GM12878 (cell line): ENCODE results near the gene MAN2B1. TPM values are rescaled to one million over a fixed set of nuclear protein-coding genes. Genes with fewer than 3 reads are reported as not detected.

Experiments
- ATF7 ChIP-seq: fragments of 450-650 bp; IDR thresholded peaks from 2 replicates; pipeline ENCODE4 v1.6.1; 2016; ENCODE audit warnings: low read depth, mild to moderate bottlenecking
- BCLAF1 ChIP-seq: fragments of 450-650 bp; IDR thresholded peaks from 2 replicates; pipeline ENCODE4 v1.6.1; 2017; ENCODE audit warnings: antibody characterized with exemption, mild to moderate bottlenecking, moderate library complexity
- BHLHE40 ChIP-seq, 2 experiments: fragments of 450-650 bp in 1 of 2; IDR thresholded peaks; 2 replicates each; pipeline ENCODE4 v1.6.1; 2011 to 2017; ENCODE audit warnings: low read depth in 2 of 2, borderline replicate concordance in 1 of 2, improper control_type of control experiment in 1 of 2, low read length in 1 of 2, mild to moderate bottlenecking in 1 of 2
- CREB1 ChIP-seq: IDR thresholded peaks from 2 replicates; pipeline ENCODE4 v1.6.1; 2012; ENCODE audit warnings: low read depth, mild to moderate bottlenecking, inconsistent platforms
- IRF4 ChIP-seq: IDR thresholded peaks from 2 replicates; pipeline ENCODE4 v1.6.1; 2011; ENCODE audit warnings: low read depth, low read length
- NFXL1 ChIP-seq: fragments of 450-650 bp; IDR thresholded peaks from 2 replicates; pipeline ENCODE4 v1.6.1; 2017; ENCODE audit warnings: antibody characterized with exemption, mild to moderate bottlenecking, borderline replicate concordance
- SMAD1 ChIP-seq: fragments of 450-650 bp; IDR thresholded peaks from 2 replicates; pipeline ENCODE4 v1.6.1; 2018; ENCODE audit warnings: mild to moderate bottlenecking, low read depth; ENCODE audit not compliant: partially characterized antibody
- STAT3 ChIP-seq: IDR thresholded peaks from 2 replicates; pipeline ENCODE4 v1.6.1; 2011; ENCODE audit warnings: low read depth, low read length, improper control_type of control experiment
- SUZ12 ChIP-seq: fragments of 200-600 bp; sonication (generic); IDR thresholded peaks from one replicate; pipeline ENCODE4 v1.6.1; 2018; ENCODE audit warnings: antibody characterized with exemption, mild to moderate bottlenecking; ENCODE audit not compliant: unreplicated experiment
- YY1 ChIP-seq: IDR thresholded peaks from 2 replicates; pipeline ENCODE4 v1.6.1; 2011; ENCODE audit warnings: low read depth, mild to moderate bottlenecking, low read length
- polyA plus RNA-seq, 11 experiments: library from polyadenylated mRNA; depleted of rRNA in 4 of 11; unstranded in 6 of 11; stranded (reverse) in 5 of 11; fragments of >200 nt; fragmentation: Nextera tagmentation in 4 of 11; fragmentation: Illumina TruSeq in 1 of 11; extraction: Ambion mirVana in 4 of 11; extraction: Trizol in 1 of 11; gene quantifications; 1 replicate in 1 of 11; 2 replicates in 10 of 11; pipeline versions ENCODE4 v1.2.1 to v1.2.3, GENCODE V29; 2011 to 2016; ENCODE audit warnings: inconsistent platforms in 2 of 11, missing spikeins in 2 of 11, low read depth in 1 of 11
- total RNA-seq, 4 experiments: library from RNA; depleted of rRNA in 3 of 4; stranded (reverse); fragments of >200 nt in 3 of 4; fragmentation: Illumina TruSeq in 1 of 4; extraction: Trizol in 1 of 4; gene quantifications; 2 replicates each; pipeline versions ENCODE4 v1.2.1 to v1.2.3, GENCODE V29; 2013 to 2021
- TF ChIP-seq, protein P1 (sequence below), 3 experiments: IDR thresholded peaks in 2 of 3; conservative IDR thresholded peaks in 1 of 3; 2 replicates each; pipeline ENCODE4 v1.5.1; 2011; ENCODE audit warnings: low read depth in 3 of 3, low read length in 3 of 3, mild to moderate bottlenecking in 3 of 3, control low read depth in 2 of 3, moderate library complexity in 2 of 3, inconsistent platforms in 1 of 3, mixed read lengths in 1 of 3; ENCODE audit not compliant: control insufficient read depth in 2 of 3, insufficient read depth in 1 of 3; ENCODE audit errors: extremely low read depth in 1 of 3
- TF ChIP-seq, protein P2 (sequence below): fragments of 450-650 bp; formaldehyde crosslinking; IDR thresholded peaks from 2 replicates; pipeline ENCODE4 v1.4.0; 2020; ENCODE audit warnings: mild to moderate bottlenecking, moderate library complexity
- TF ChIP-seq, protein P3 (sequence below): fragments of 450-650 bp; IDR thresholded peaks from 2 replicates; pipeline ENCODE4 v1.6.1; 2018; ENCODE audit warnings: mild to moderate bottlenecking, low read depth, moderate library complexity; ENCODE audit not compliant: partially characterized antibody

MAN2B1 gene
- total and polyA plus RNA-seq, 10 of the 15 experiments (the other 5 are each of a cell fraction or from before 2014, with no cell fraction given): 7.6 to 224 (median 81.4) TPM

DNA sequence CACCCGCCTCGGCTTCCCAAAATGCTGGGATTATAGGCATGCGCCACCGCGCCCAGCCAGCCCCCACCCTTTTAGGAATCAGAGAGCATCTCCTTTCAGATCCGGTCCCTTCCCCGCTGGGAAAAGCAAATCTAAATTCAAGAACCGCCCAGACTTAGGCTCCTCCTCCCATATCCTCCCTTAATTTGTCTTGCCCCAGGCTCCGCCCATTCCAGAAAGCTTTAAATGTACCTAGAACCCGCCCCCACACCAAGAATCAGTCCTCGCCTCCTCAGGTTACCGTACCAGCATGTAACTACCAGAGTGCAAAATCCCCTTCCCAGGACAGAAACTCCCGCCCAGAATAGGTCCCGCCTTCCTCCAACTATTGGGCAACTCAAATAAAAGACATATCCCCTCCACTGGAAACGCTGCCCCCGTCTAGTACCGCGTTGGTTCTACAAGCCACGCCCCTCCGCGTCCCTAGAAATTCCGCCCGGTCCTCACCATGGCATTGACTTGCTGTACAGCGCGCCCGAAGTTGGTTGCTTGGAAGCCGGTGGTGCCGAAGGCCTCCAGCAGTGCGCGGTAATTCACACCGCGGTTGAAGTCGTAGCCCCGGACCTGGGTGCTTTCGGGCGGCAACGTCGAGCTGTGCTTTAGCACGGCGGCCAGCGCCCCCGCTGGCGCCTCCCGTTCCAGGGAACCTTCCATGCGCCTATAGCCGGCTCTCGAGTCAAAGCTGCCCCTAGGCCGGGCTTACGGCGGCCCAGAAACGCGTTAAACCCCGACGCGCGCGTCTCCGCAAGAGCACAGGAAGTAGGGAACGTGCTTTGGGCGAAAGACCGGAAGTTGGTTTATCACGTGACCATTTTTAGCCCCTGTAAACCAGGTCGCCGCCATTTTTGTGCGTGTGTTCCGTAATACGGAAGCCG, 14.8 kb upstream of the MAN2B1 start, which contains the start of gene DHPS (continued):
- TF ChIP-seq, protein P1, sequence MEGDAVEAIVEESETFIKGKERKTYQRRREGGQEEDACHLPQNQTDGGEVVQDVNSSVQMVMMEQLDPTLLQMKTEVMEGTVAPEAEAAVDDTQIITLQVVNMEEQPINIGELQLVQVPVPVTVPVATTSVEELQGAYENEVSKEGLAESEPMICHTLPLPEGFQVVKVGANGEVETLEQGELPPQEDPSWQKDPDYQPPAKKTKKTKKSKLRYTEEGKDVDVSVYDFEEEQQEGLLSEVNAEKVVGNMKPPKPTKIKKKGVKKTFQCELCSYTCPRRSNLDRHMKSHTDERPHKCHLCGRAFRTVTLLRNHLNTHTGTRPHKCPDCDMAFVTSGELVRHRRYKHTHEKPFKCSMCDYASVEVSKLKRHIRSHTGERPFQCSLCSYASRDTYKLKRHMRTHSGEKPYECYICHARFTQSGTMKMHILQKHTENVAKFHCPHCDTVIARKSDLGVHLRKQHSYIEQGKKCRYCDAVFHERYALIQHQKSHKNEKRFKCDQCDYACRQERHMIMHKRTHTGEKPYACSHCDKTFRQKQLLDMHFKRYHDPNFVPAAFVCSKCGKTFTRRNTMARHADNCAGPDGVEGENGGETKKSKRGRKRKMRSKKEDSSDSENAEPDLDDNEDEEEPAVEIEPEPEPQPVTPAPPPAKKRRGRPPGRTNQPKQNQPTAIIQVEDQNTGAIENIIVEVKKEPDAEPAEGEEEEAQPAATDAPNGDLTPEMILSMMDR (IDR thresholded peaks at IDR 0.05 in 2 of 3, conservative IDR thresholded peaks at IDR 0.05 in 1 of 3; ENCODE audit: control insufficient read depth in 2 of 3, extremely low read depth in 1 of 3, insufficient read depth in 1 of 3, low read depth in 3 of 3, low read length in 3 of 3): no peak
- TF ChIP-seq SUZ12 (no peak), CREB1 (peak; percentile 63), SMAD1 (no peak), YY1 (peak; percentile 98), IRF4 (no peak), ATF7 (peak; percentile 51; the same call in 1 of the 2 replicates), STAT3 (no peak), BCLAF1 (no peak), BHLHE40 (IDR thresholded peaks at IDR 0.05; ENCODE audit: borderline replicate concordance in 1 of 2, low read depth in 2 of 2, low read length in 1 of 2) (peak; percentile 83 to 96), NFXL1 (no peak)
- TF ChIP-seq, protein P2, sequence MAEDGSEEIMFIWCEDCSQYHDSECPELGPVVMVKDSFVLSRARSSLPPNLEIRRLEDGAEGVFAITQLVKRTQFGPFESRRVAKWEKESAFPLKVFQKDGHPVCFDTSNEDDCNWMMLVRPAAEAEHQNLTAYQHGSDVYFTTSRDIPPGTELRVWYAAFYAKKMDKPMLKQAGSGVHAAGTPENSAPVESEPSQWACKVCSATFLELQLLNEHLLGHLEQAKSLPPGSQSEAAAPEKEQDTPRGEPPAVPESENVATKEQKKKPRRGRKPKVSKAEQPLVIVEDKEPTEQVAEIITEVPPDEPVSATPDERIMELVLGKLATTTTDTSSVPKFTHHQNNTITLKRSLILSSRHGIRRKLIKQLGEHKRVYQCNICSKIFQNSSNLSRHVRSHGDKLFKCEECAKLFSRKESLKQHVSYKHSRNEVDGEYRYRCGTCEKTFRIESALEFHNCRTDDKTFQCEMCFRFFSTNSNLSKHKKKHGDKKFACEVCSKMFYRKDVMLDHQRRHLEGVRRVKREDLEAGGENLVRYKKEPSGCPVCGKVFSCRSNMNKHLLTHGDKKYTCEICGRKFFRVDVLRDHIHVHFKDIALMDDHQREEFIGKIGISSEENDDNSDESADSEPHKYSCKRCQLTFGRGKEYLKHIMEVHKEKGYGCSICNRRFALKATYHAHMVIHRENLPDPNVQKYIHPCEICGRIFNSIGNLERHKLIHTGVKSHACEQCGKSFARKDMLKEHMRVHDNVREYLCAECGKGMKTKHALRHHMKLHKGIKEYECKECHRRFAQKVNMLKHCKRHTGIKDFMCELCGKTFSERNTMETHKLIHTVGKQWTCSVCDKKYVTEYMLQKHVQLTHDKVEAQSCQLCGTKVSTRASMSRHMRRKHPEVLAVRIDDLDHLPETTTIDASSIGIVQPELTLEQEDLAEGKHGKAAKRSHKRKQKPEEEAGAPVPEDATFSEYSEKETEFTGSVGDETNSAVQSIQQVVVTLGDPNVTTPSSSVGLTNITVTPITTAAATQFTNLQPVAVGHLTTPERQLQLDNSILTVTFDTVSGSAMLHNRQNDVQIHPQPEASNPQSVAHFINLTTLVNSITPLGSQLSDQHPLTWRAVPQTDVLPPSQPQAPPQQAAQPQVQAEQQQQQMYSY (CRISPR knock-in tag): peak; percentile 88
- TF ChIP-seq, protein P3, sequence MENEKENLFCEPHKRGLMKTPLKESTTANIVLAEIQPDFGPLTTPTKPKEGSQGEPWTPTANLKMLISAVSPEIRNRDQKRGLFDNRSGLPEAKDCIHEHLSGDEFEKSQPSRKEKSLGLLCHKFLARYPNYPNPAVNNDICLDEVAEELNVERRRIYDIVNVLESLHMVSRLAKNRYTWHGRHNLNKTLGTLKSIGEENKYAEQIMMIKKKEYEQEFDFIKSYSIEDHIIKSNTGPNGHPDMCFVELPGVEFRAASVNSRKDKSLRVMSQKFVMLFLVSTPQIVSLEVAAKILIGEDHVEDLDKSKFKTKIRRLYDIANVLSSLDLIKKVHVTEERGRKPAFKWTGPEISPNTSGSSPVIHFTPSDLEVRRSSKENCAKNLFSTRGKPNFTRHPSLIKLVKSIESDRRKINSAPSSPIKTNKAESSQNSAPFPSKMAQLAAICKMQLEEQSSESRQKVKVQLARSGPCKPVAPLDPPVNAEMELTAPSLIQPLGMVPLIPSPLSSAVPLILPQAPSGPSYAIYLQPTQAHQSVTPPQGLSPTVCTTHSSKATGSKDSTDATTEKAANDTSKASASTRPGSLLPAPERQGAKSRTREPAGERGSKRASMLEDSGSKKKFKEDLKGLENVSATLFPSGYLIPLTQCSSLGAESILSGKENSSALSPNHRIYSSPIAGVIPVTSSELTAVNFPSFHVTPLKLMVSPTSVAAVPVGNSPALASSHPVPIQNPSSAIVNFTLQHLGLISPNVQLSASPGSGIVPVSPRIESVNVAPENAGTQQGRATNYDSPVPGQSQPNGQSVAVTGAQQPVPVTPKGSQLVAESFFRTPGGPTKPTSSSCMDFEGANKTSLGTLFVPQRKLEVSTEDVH: no peak
